Activated naive CD8-positive, alpha-beta T cell treated with anti-CD3 and anti-CD28 coated beads, Interleukin-2, amount 10 ng/mL, durations not matched to agents 7 days and 5 days (primary cell): Measurements from ENCODE around the gene BET1. TPM values are rescaled to one million over a fixed set of nuclear protein-coding genes. Genes with fewer than 3 reads are reported as not detected.
A peak's percentile ranks its signal among the peaks of the same experiment; 100 is the strongest.

ENCODE experiments used
- ATAC-seq: fragments of 150-1000 bp; cut with Tn5 transposase; one replicate; pipeline ENCODE4 v1.10.0; 2021; ENCODE audit warnings: low read depth, moderate library complexity
- POLR2A ChIA-PET: fragments of 350-600 bp; sonication (Branson Sonifier 250); formaldehyde crosslinking; loops from one replicate; lab custom pipeline; 2021; ENCODE audit warnings: antibody characterized with exemption; lab: Charles Lee
- DNase-seq: peaks from one replicate; pipeline ENCODE4 v3.0.0; 2021
- H3K27ac Mint-ChIP-seq: one replicate; pipeline ENCODE4 v1.8.0; 2022; ENCODE audit warnings: mild to moderate bottlenecking, mixed read lengths
- H3K27me3 Mint-ChIP-seq: one replicate; pipeline ENCODE4 v1.8.0; 2022; ENCODE audit warnings: mild to moderate bottlenecking, moderate library complexity, mixed read lengths
- H3K36me3 Mint-ChIP-seq: one replicate; pipeline ENCODE4 v1.8.0; 2021; ENCODE audit warnings: mild to moderate bottlenecking, mixed read lengths
- H3K4me1 Mint-ChIP-seq: one replicate; pipeline ENCODE4 v1.8.0; 2021; ENCODE audit warnings: mixed read lengths
- H3K4me3 Mint-ChIP-seq: one replicate; pipeline ENCODE4 v1.8.0; 2022; ENCODE audit warnings: mild to moderate bottlenecking, moderate library complexity, mixed read lengths
- H3K9me3 Mint-ChIP-seq: one replicate; pipeline ENCODE4 v1.8.0; 2021; ENCODE audit warnings: mixed read lengths
- total RNA-seq, 2 experiments: library from RNA; stranded (reverse); gene quantifications; one replicate each; pipeline ENCODE4 v1.2.3, GENCODE V29; 2021

The BET1 gene
- total RNA-seq, 2 experiments from 2014 or later, result 21.0 to 22.0 TPM

- H3K4me3 Mint-ChIP-seq, result no peak overlapping the region
- H3K27ac Mint-ChIP-seq, result no peak overlapping the region
- H3K4me1 Mint-ChIP-seq, result peaks cover 29% of the 10 kb centered on the region
- H3K27me3 Mint-ChIP-seq, result peaks cover 7% of the 10 kb centered on the region
- no peak for DNase-seq
- ATAC-seq, result no peak
- H3K36me3 Mint-ChIP-seq, result peaks cover 12% of the 10 kb centered on the region
- POLR2A ChIA-PET, result no interaction called here
- no peaks in the 10 kb centered on the region for H3K9me3 Mint-ChIP-seq
Measured at GRCh38 chr7:94001396-94001795, 2.8 kb downstream of the BET1 start.

DNA sequence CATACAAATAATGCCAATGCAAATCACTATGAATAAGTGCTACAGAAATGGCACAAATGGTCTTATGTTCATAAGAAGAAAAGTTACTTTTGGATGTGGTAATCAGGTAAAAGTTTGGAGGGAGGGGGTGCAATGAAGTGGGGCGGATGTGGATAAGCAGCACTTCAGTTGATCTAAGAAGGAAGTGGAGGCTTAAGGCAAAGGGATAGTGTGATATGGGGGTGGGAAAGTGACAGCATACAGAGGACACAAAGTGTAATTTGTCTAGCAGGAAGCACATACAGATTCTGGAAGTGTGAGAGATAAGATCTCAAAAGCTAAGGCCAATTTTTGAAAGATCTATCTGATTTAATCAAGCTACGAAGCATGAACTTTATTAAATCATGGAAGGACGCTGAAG, 6.3 kb downstream of the BET1 start:
- Mint-ChIP-seq H3K36me3 (peaks cover 14% of the 10 kb centered on the region), H3K27ac (no peak overlapping the region), H3K27me3 (no peaks in the 10 kb centered on the region), H3K4me1 (peaks cover 18% of the 10 kb centered on the region), H3K4me3 (no peak overlapping the region), H3K9me3 (no peaks in the 10 kb centered on the region)
- DNase-seq (no peak), ATAC-seq (no peak)
- POLR2A ChIA-PET, result no interaction called here

- no peak for DNase-seq
- H3K27me3 Mint-ChIP-seq, result no peaks in the 10 kb centered on the region
- peaks cover 7% of the 10 kb centered on the region for H3K4me1 Mint-ChIP-seq
- H3K4me3 Mint-ChIP-seq, result no peak overlapping the region
- peak; percentile 52 for ATAC-seq
- peaks cover 6% of the 10 kb centered on the region for H3K36me3 Mint-ChIP-seq
- H3K9me3 Mint-ChIP-seq, result no peaks in the 10 kb centered on the region
- H3K27ac Mint-ChIP-seq, result no peak overlapping the region
- POLR2A ChIA-PET, result no interaction called here
Measured at GRCh38 chr7:93992421-93993110, 11.6 kb downstream of the BET1 start.

- H3K27ac Mint-ChIP-seq, result no peak overlapping the region
- H3K9me3 Mint-ChIP-seq, result no peaks in the 10 kb centered on the region
- no peak overlapping the region for H3K4me3 Mint-ChIP-seq
- H3K36me3 Mint-ChIP-seq, result peaks cover 3% of the 10 kb centered on the region
- H3K27me3 Mint-ChIP-seq, result no peaks in the 10 kb centered on the region
- ATAC-seq (no peak), DNase-seq (no peak)
- peaks cover under 1% of the 10 kb centered on the region for H3K4me1 Mint-ChIP-seq
- POLR2A ChIA-PET, result no interaction called here
Measured at GRCh38 chr7:93987297-93987696, 16.9 kb downstream of the BET1 start.

DNA sequence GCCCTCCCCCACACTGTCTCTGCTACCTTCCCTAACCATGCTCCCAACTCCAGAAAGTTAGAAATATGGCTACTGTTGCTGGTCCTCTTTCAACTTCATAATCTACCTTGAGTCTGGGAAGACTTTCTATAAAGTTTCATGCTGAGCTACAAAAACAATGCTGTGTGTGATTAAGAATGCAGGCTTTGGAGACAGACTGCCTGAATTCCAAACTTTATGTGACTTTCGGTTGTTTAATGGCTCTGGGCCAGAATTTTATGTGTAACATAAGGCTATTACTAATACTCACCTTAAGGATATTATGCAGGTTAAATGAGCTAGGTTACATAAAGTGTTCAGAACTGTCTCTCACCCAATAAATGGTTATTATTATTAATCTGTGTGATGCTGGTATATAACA, 19.1 kb downstream of the BET1 start:
- Mint-ChIP-seq H3K4me1 (no peaks in the 10 kb centered on the region), H3K9me3 (no peaks in the 10 kb centered on the region), H3K36me3 (no peaks in the 10 kb centered on the region), H3K27ac (no peak overlapping the region), H3K27me3 (no peaks in the 10 kb centered on the region), H3K4me3 (no peak overlapping the region)
- ATAC-seq (no peak), DNase-seq (no peak)
- POLR2A ChIA-PET, result no interaction called here

DNA sequence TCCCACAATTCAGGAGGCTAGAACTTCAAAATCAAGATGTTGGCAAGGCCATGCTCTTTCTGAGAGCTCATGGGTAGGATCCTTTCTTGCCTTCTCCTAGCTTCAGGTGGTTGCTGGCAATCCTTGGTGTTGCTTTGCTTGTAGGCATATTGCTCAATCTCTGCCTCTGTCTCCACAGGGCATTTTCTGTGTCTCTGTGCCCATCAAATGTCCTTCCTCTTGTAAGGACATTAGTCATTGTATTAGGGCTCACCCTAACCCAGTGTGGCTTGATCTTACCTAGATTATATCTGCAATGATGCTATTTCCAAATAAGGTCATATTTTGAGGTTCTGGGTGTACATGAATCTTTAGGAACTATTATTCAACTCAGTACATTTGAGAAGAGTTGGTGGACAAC, 20.1 kb downstream of the BET1 start:
- Mint-ChIP-seq H3K4me3 (no peak overlapping the region), H3K4me1 (no peaks in the 10 kb centered on the region), H3K27me3 (no peaks in the 10 kb centered on the region), H3K36me3 (no peaks in the 10 kb centered on the region), H3K9me3 (no peaks in the 10 kb centered on the region), H3K27ac (no peak overlapping the region)
- POLR2A ChIA-PET, result no interaction called here
- no peak for ATAC-seq
- no peak for DNase-seq

DNA sequence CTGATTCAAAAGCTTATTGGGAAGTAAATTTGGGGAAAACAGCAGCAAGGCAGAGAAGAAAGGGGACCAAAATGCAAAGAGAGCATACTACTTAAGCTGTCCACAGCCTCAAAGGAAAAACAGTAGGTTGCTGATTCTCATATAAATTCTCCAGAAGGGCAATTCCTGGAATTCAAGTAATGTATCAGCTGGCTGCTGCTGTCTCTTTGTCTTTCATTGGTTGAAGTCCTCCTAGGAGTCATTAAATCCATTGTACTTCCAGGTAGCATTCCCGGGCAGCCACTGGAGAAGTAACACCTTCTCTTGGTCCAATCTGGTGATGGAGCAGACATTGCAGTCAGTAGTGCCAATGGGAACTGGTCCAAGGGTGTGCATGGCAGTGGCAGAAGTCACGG, 22.7 kb downstream of the BET1 start:
- no peak overlapping the region for H3K4me3 Mint-ChIP-seq

DNA sequence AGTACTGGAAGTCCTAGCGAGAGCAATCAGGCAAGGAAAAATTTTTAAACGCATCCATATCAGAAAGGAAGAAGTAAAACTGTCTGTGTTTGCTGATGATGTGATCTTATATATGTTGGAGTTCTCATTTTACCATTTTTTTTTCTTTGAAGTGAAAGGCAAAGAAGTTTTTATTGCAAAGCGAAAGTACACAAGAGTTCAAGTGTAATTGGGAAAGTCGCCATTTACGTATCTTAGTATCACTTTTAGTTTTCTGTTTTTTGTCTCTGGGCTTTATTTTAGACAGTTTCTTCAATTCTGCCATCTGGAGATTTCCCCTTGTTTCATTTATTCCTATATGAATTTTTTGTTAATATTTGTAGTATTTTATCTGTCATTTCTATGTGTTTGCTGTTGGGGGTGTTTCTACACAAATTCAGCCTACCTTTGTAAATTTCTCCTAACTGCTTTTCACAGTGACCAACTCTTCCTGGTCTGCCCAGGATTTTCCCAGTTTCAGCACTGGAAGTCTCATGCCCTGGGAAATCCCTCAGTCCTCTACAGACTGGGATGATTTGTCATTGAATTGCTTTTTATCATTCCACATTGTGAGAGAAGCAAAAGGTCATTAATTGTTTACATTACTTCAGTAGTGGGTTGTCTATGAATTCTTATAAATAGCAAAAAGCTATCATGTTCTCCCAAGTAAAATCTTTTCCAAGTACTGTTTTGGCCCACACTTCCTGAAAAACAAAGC, 23.2 kb downstream of the BET1 start:
- no peak for DNase-seq
- no peaks in the 10 kb centered on the region for H3K4me1 Mint-ChIP-seq
- no peak overlapping the region for H3K4me3 Mint-ChIP-seq
- no peaks in the 10 kb centered on the region for H3K27me3 Mint-ChIP-seq
- H3K9me3 Mint-ChIP-seq, result no peaks in the 10 kb centered on the region
- H3K27ac Mint-ChIP-seq, result no peak overlapping the region
- no peaks in the 10 kb centered on the region for H3K36me3 Mint-ChIP-seq
- POLR2A ChIA-PET, result no interaction called here
- no peak for ATAC-seq

More for the DNA sequence above, 22.7 kb downstream of the BET1 start:
- no peak overlapping the region for H3K27ac Mint-ChIP-seq
- no peaks in the 10 kb centered on the region for H3K9me3 Mint-ChIP-seq
- H3K27me3 Mint-ChIP-seq, result no peaks in the 10 kb centered on the region
- no peaks in the 10 kb centered on the region for H3K36me3 Mint-ChIP-seq
- DNase-seq (no peak), ATAC-seq (no peak)
- no peaks in the 10 kb centered on the region for H3K4me1 Mint-ChIP-seq
- POLR2A ChIA-PET, result no interaction called here

DNA sequence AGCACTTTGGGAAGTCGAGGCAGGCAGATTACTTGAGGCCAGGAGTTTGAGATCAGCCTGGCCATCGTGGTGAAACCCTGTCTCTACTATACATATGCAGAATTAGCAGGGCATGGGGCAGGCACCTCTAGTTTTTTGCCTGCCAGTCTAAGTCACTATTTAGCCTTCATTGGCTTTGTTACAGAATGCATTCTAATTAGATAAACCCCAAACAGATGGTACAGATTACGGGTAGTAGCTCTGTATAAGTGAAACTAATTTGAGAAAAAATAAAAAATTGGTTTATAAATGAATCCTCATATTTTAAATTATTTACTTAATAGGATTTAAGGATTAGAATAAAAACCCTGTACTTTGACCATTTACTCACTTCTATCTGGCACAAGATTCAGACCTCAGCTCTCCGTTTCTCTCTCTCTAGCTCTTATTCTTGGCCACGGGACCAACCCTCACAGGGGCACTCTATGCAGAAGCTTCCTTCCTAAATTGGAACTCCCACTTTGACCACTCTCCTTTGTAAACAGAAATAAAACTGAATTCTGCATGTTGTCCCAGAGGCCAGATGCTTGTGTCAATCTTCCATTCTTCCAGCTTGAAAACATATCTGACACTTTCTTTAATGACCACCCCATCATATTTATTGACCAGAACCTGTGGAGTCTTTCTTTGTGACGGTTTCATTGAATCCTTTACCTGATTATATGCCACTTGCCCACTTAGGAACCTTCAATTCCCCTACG, 26.8 kb downstream of the BET1 start:
- H3K27ac Mint-ChIP-seq, result no peak overlapping the region
- no peak overlapping the region for H3K4me3 Mint-ChIP-seq
- ATAC-seq (no peak), DNase-seq (no peak)
- H3K27me3 Mint-ChIP-seq, result no peaks in the 10 kb centered on the region
- H3K4me1 Mint-ChIP-seq, result no peaks in the 10 kb centered on the region
- no peaks in the 10 kb centered on the region for H3K36me3 Mint-ChIP-seq
- POLR2A ChIA-PET, result no interaction called here
- no peaks in the 10 kb centered on the region for H3K9me3 Mint-ChIP-seq

DNA sequence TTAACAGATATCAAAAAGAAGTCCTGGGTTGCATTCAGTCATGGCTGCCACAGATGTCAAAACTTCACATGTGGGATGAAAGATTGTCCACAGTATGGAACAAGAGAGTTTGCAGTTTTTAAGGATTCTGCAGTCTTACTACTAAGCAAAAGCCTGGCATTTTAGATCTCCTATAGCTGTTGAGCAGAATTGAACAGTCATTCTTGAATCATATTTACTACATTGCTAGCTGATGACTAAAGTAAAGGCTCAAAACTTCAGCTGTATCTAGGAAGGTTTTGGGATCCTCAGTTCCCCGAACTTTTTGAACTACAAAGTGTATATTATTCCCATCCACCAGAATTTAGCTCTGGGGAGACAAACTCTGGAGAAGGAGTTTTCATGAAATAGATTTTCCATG, 31.0 kb downstream of the BET1 start:
- H3K4me3 Mint-ChIP-seq, result no peak overlapping the region
- POLR2A ChIA-PET, result no interaction called here
- H3K27ac Mint-ChIP-seq, result no peak overlapping the region
- ATAC-seq (no peak), DNase-seq (no peak)
- H3K9me3 Mint-ChIP-seq, result no peaks in the 10 kb centered on the region
- H3K27me3 Mint-ChIP-seq, result no peaks in the 10 kb centered on the region
- H3K4me1 Mint-ChIP-seq, result no peaks in the 10 kb centered on the region
- no peaks in the 10 kb centered on the region for H3K36me3 Mint-ChIP-seq

- ATAC-seq, result no peak
Measured at GRCh38 chr7:93972029-93972725, 32.0 kb downstream of the BET1 start.

DNA sequence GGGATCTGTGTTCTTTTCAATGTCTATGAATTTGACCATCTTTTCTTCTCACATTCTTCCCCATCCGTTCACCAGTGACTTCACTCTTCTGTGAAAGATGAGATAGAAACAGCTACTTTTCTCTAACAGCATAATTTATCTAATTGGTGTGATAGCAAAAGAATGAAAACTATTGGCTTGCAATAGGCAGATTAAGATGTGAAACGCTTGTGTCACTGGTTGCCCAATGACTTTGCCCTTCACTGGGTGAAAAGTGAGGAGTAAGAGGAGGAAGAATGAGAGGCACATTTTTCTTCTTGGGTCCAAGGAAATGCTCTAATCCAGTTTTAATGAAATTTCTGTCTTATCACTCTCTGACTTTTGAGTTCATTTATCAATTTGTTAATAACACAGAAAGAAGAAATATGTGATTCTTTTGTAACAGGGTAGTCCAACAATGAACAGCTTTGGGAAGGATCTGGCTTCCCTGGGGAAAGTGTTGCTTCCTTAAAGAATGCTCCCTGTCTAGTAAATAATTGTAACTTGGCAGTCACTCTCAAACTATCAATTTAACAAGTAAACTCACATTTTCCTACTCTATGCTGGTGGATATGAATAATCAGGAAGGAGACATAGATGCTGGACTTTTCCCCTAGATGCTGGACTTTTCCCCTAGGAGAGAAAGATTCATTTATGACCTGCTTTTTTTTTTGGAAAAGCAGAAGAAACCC, 35.1 kb downstream of the BET1 start:
- no peak overlapping the region for H3K27ac Mint-ChIP-seq
- ATAC-seq, result no peak
- POLR2A ChIA-PET, result no interaction called here

More at GRCh38 chr7:93972029-93972725, 32.0 kb downstream of the BET1 start:
- Mint-ChIP-seq H3K9me3 (no peaks in the 10 kb centered on the region), H3K36me3 (no peaks in the 10 kb centered on the region), H3K27ac (no peak overlapping the region), H3K4me3 (no peak overlapping the region), H3K4me1 (no peaks in the 10 kb centered on the region), H3K27me3 (no peaks in the 10 kb centered on the region)
- no peak for DNase-seq
- POLR2A ChIA-PET, result no interaction called here

GRCh38 chr7:93964813-93965212, 39.3 kb downstream of the BET1 start:
- no peaks in the 10 kb centered on the region for H3K36me3 Mint-ChIP-seq
- no peak for DNase-seq
- H3K4me1 Mint-ChIP-seq, result no peaks in the 10 kb centered on the region
- H3K27ac Mint-ChIP-seq, result no peak overlapping the region
- no peak for ATAC-seq
- no peaks in the 10 kb centered on the region for H3K9me3 Mint-ChIP-seq
- POLR2A ChIA-PET, result no interaction called here
- no peak overlapping the region for H3K4me3 Mint-ChIP-seq
- no peaks in the 10 kb centered on the region for H3K27me3 Mint-ChIP-seq

More for the DNA sequence above, 35.1 kb downstream of the BET1 start:
- Mint-ChIP-seq H3K36me3 (no peaks in the 10 kb centered on the region), H3K4me1 (no peaks in the 10 kb centered on the region), H3K9me3 (no peaks in the 10 kb centered on the region), H3K4me3 (no peak overlapping the region), H3K27me3 (no peaks in the 10 kb centered on the region)
- DNase-seq, result no peak
